H9 (cell line): ENCODE data around the gene OR10A3. TPM values are rescaled to one million over a fixed set of nuclear protein-coding genes. Genes with fewer than 3 reads are reported as not detected.

Source experiments
- DNase-seq: peaks from one replicate; pipeline ENCODE4 v3.0.0-alpha.2; 2017
- H2AFZ ChIP-seq: one replicate; pipeline ENCODE4 v1.6.1; 2013; ENCODE audit warnings: mild to moderate bottlenecking, low read length, control low read depth, moderate library complexity
- H2AK5ac ChIP-seq: 2 replicates; pipeline ENCODE4 v1.6.1; 2013; ENCODE audit warnings: low read length, control low read depth, mixed read lengths; ENCODE audit not compliant: insufficient read length
- H2BK120ac ChIP-seq: one replicate; pipeline ENCODE4 v1.6.1; 2013; ENCODE audit warnings: low read depth, mild to moderate bottlenecking, low read length, control low read depth, inconsistent platforms; ENCODE audit not compliant: poor library complexity, severe bottlenecking
- H2BK12ac ChIP-seq: 2 replicates; pipeline ENCODE4 v1.6.1; 2013; ENCODE audit warnings: low read length, control low read depth, mixed read lengths, low read depth; ENCODE audit not compliant: insufficient read length
- H2BK15ac ChIP-seq: 2 replicates; pipeline ENCODE4 v1.6.1; 2013; ENCODE audit warnings: low read depth, low read length, control low read depth
- H2BK20ac ChIP-seq: one replicate; pipeline ENCODE4 v1.6.1; 2013; ENCODE audit warnings: low read depth, mild to moderate bottlenecking, low read length, control low read depth, inconsistent platforms; ENCODE audit not compliant: poor library complexity, severe bottlenecking
- H2BK5ac ChIP-seq: 2 replicates; pipeline ENCODE4 v1.6.1; 2013; ENCODE audit warnings: low read length, control low read depth, mixed read lengths; ENCODE audit not compliant: insufficient read length
- H3K14ac ChIP-seq: 2 replicates; pipeline ENCODE4 v1.6.1; 2013; ENCODE audit warnings: low read length, control low read depth; ENCODE audit not compliant: insufficient read depth
- H3K18ac ChIP-seq: 2 replicates; pipeline ENCODE4 v1.6.1; 2013; ENCODE audit warnings: low read depth, mild to moderate bottlenecking, mixed read lengths, low read length, control low read depth; ENCODE audit not compliant: insufficient read length
- H3K23ac ChIP-seq: 2 replicates; pipeline ENCODE4 v1.6.1; 2013; ENCODE audit warnings: low read length, control low read depth, mixed read lengths, low read depth; ENCODE audit not compliant: insufficient read length
- H3K23me2 ChIP-seq: 2 replicates; pipeline ENCODE4 v1.6.1; 2013; ENCODE audit warnings: low read depth, mild to moderate bottlenecking, mixed read lengths, low read length, control low read depth; ENCODE audit not compliant: insufficient read length, poor library complexity, severe bottlenecking
- H3K27ac ChIP-seq: 2 replicates; pipeline ENCODE4 v1.5.1; 2013; ENCODE audit warnings: low read length, control low read depth, mixed read lengths, low read depth; ENCODE audit not compliant: insufficient read length
- H3K27me3 ChIP-seq: 2 replicates; pipeline ENCODE4 v1.6.1; 2013; ENCODE audit warnings: low read length, control low read depth, inconsistent platforms; ENCODE audit not compliant: insufficient read depth
- H3K4ac ChIP-seq: 2 replicates; pipeline ENCODE4 v1.6.1; 2013; ENCODE audit warnings: low read depth, mild to moderate bottlenecking, control low read depth, inconsistent platforms, low read length, moderate library complexity
- H3K4me1 ChIP-seq: 2 replicates; pipeline ENCODE4 v1.6.1; 2013; ENCODE audit warnings: low read length, control low read depth, inconsistent platforms; ENCODE audit not compliant: insufficient read depth
- H3K4me2 ChIP-seq: 2 replicates; pipeline ENCODE4 v1.6.1; 2013; ENCODE audit warnings: low read length, control low read depth, mixed read lengths; ENCODE audit not compliant: insufficient read length, insufficient read depth
- H3K56ac ChIP-seq: 2 replicates; pipeline ENCODE4 v1.6.1; 2013; ENCODE audit warnings: low read depth, mild to moderate bottlenecking, mixed read lengths, low read length, control low read depth; ENCODE audit not compliant: insufficient read length
- H3K79me1 ChIP-seq: 2 replicates; pipeline ENCODE4 v1.6.1; 2013; ENCODE audit warnings: low read depth, mild to moderate bottlenecking, moderate library complexity, low read length, control low read depth, inconsistent platforms; ENCODE audit not compliant: insufficient read depth, poor library complexity, severe bottlenecking
- H3K79me2 ChIP-seq: 2 replicates; pipeline ENCODE4 v1.6.1; 2013; ENCODE audit warnings: low read length, control low read depth, inconsistent platforms; ENCODE audit not compliant: insufficient read depth
- H3K9ac ChIP-seq: 2 replicates; pipeline ENCODE4 v1.6.1; 2013; ENCODE audit warnings: low read length, control low read depth, mixed read lengths; ENCODE audit not compliant: insufficient read length; ENCODE audit errors: extremely low read depth
- H3K9me3 ChIP-seq: one replicate; pipeline ENCODE4 v1.6.1; 2013; ENCODE audit warnings: low read depth, low read length, inconsistent platforms; ENCODE audit not compliant: control insufficient read depth
- H3T11ph ChIP-seq: one replicate; pipeline ENCODE4 v1.6.1; 2013; ENCODE audit warnings: mild to moderate bottlenecking, low read length, control low read depth, inconsistent platforms
- H4K20me1 ChIP-seq: one replicate; pipeline ENCODE4 v1.6.1; 2013; ENCODE audit not compliant: control insufficient read depth, insufficient read length, insufficient read depth
- H4K5ac ChIP-seq: 2 replicates; pipeline ENCODE4 v1.6.1; 2013; ENCODE audit warnings: low read depth, mild to moderate bottlenecking, mixed read lengths, low read length, control low read depth; ENCODE audit not compliant: insufficient read length
- H4K8ac ChIP-seq: replicated peaks from 2 replicates; pipeline ENCODE4 v1.6.1; 2013; ENCODE audit warnings: low read length, control low read depth, mixed read lengths, low read depth; ENCODE audit not compliant: insufficient read length
- H4K91ac ChIP-seq: 2 replicates; pipeline ENCODE4 v1.6.1; 2013; ENCODE audit warnings: low read depth, mild to moderate bottlenecking, moderate library complexity, mixed read lengths, low read length, control low read depth; ENCODE audit not compliant: insufficient read length
- H3K27ac Mint-ChIP-seq, 3 experiments: 2 replicates in 2 of 3; 3 replicates in 1 of 3; pipeline ENCODE4 v1.8.0; 2020 to 2021; ENCODE audit warnings: mixed read lengths in 3 of 3, mild to moderate bottlenecking in 1 of 3, moderate library complexity in 1 of 3
- H3K27me3 Mint-ChIP-seq: 2 replicates; pipeline ENCODE4 v1.8.0; 2021; ENCODE audit warnings: low read depth, mild to moderate bottlenecking, moderate library complexity, mixed read lengths
- H3K36me3 Mint-ChIP-seq, 3 experiments: 2 replicates in 2 of 3; 3 replicates in 1 of 3; pipeline ENCODE4 v1.8.0; 2020 to 2021; ENCODE audit warnings: low read depth in 3 of 3, mixed read lengths in 3 of 3; ENCODE audit not compliant: insufficient read depth in 1 of 3
- H3K4me1 Mint-ChIP-seq, 2 experiments: 2 replicates each; pipeline ENCODE4 v1.8.0; 2020; ENCODE audit warnings: mixed read lengths in 2 of 2
- H3K4me3 Mint-ChIP-seq, 2 experiments: 2 replicates in 1 of 2; 3 replicates in 1 of 2; pipeline ENCODE4 v1.8.0; 2020 to 2021; ENCODE audit warnings: mild to moderate bottlenecking in 2 of 2, mixed read lengths in 2 of 2, moderate library complexity in 1 of 2
- H3K9me3 Mint-ChIP-seq, 2 experiments: 2 replicates in 1 of 2; 3 replicates in 1 of 2; pipeline ENCODE4 v1.8.0; 2020; ENCODE audit warnings: mild to moderate bottlenecking in 2 of 2, mixed read lengths in 2 of 2, moderate library complexity in 1 of 2
- CTCF ChIP-seq: fragments of 200-600 bp; sonication (generic); conservative IDR thresholded peaks from 3 replicates; pipeline ENCODE4 v1.8.0; 2021; ENCODE audit warnings: antibody characterized with exemption, mild to moderate bottlenecking
- WGBS: extraction: QIAGEN DNeasy Blood & Tissue Kit; methylation state at CpG from one replicate; pipeline ENCODE4 v1.1.7; 2013; ENCODE audit warnings: missing lambda C conversion rate, low lambda C conversion rate, mixed read lengths; ENCODE audit not compliant: insufficient read length; ENCODE audit errors: extremely low coverage; 5-methylcytosine and 5-hydroxymethylcytosine counted together
- total RNA-seq: library from RNA; stranded (reverse); gene quantifications from 2 replicates; pipeline ENCODE4 v1.2.1, GENCODE V29; 2021

OR10A3 gene
- total RNA-seq, 1 experiment from 2014 or later: not detected

GRCh38 chr11:7900686-7901085, 40.8 kb downstream of the OR10A3 start:
- no peak overlapping the region for H3K56ac ChIP-seq
- no peak overlapping the region for H3K18ac ChIP-seq
- H3T11ph ChIP-seq: no peak overlapping the region
- H3K4me3 Mint-ChIP-seq: no peak overlapping the region
- no peak overlapping the region for H2BK20ac ChIP-seq
- WGBS: no CpG with 5 or more reads among the region's 4 CpGs
- no peaks in the 10 kb centered on the region for H3K79me1 ChIP-seq
- H3K27me3 Mint-ChIP-seq: no peaks in the 10 kb centered on the region; the same call in 1 of the 2 replicates
- no peak overlapping the region for H3K4ac ChIP-seq
- H4K8ac ChIP-seq: no peak overlapping the region
- no peak overlapping the region for H2AFZ ChIP-seq
- peaks cover 3% of the 10 kb centered on the region for H4K20me1 ChIP-seq
- H3K36me3 Mint-ChIP-seq: peaks cover 0 to 10% (median 0%) of the 10 kb centered on the region in 3 experiments; a peak in 2 of 7 replicates
- no peak overlapping the region for H3K14ac ChIP-seq
- H2AK5ac ChIP-seq: no peak overlapping the region
- H3K4me1 ChIP-seq: no peaks in the 10 kb centered on the region; the same call in 1 of the 2 replicates
- H3K4me1 Mint-ChIP-seq: peaks cover 23 to 39% of the 10 kb centered on the region in 2 experiments
- no peak overlapping the region for H2BK15ac ChIP-seq
- no peaks in the 10 kb centered on the region for H3K27me3 ChIP-seq
- H3K23ac ChIP-seq: no peak overlapping the region
- H2BK12ac ChIP-seq: no peak overlapping the region
- peaks cover 3 to 5% of the 10 kb centered on the region in 2 experiments; a peak in 3 of 5 replicates for H3K9me3 Mint-ChIP-seq
- no peak overlapping the region for H4K91ac ChIP-seq
- TF ChIP-seq CTCF: no peak
- no peaks in the 10 kb centered on the region for H3K79me2 ChIP-seq
- no peak overlapping the region for H3K27ac ChIP-seq
- no peaks in the 10 kb centered on the region for H3K23me2 ChIP-seq
- H3K9me3 ChIP-seq: no peaks in the 10 kb centered on the region
- no peak overlapping the region for H3K4me2 ChIP-seq
- no peak overlapping the region for H3K9ac ChIP-seq
- H4K5ac ChIP-seq: no peak overlapping the region
- no peak for DNase-seq
- H2BK120ac ChIP-seq: no peak overlapping the region
- no peak overlapping the region for H3K27ac Mint-ChIP-seq
- no peak overlapping the region for H2BK5ac ChIP-seq
